Measurements from ENCODE around the gene AFP.

- TF ChIP-seq CTCF (conservative IDR thresholded peaks at IDR 0.05; ENCODE audit: low read depth, low read length): no peak
- TF ChIP-seq EZH2 (IDR thresholded peaks at IDR 0.05; ENCODE audit: borderline replicate concordance, low read depth, low read length, poor library complexity, severe bottlenecking): no peak
Measured at GRCh38 chr4:73451981-73452747, 16.1 kb downstream of the AFP start.

All from A673 (cell line).